GM23338 (cell line): ENCODE data around the gene CLUH. TPM values are rescaled to one million over a fixed set of nuclear protein-coding genes. Genes with fewer than 3 reads are reported as not detected.
A peak's percentile ranks its signal among the peaks of the same experiment; 100 is the strongest.
"Not testable (repeated sequence)": the region's sequence is repeated elsewhere in the genome, so short reads cannot be mapped to it uniquely, and the experiment has no call there.

ENCODE experiments used
- ATAC-seq: fragments of 200-7000 bp; cut with Tn5 transposase; 3 replicates; pipeline ENCODE4 v1.9.1; 2020
- DNase-seq: peaks from one replicate; pipeline ENCODE4 v3.0.0-alpha.2; 2015; ENCODE audit warnings: low spot score
- H2AFZ ChIP-seq: fragments of 200-600 bp; sonication (generic); 2 replicates; pipeline ENCODE4 v1.8.0; 2016; ENCODE audit warnings: antibody characterized with exemption, mild to moderate bottlenecking, moderate library complexity
- H3F3A ChIP-seq: fragments of 200-600 bp; sonication (generic); replicated peaks from 2 replicates; pipeline ENCODE4 v1.8.0; 2017; ENCODE audit warnings: antibody characterized with exemption, mixed run types, low read depth
- H3K27ac ChIP-seq: fragments of 200-600 bp; sonication (generic); 2 replicates; pipeline ENCODE4 v1.6.1; 2016; ENCODE audit warnings: low read depth
- H3K27me3 ChIP-seq: fragments of 200-600 bp; sonication (generic); 2 replicates; pipeline ENCODE4 v1.8.0; 2016; ENCODE audit warnings: mild to moderate bottlenecking, mixed run types, moderate library complexity; ENCODE audit not compliant: insufficient read depth
- H3K36me3 ChIP-seq: fragments of 200-600 bp; sonication (generic); 2 replicates; pipeline ENCODE4 v1.8.0; 2016; ENCODE audit warnings: mild to moderate bottlenecking; ENCODE audit not compliant: insufficient read depth
- H3K4me1 ChIP-seq: fragments of 200-600 bp; sonication (generic); 2 replicates; pipeline ENCODE4 v1.8.0; 2016; ENCODE audit warnings: mild to moderate bottlenecking, moderate library complexity; ENCODE audit not compliant: insufficient read depth
- H3K4me2 ChIP-seq: fragments of 200-600 bp; sonication (generic); 2 replicates; pipeline ENCODE4 v1.7.1; 2017; ENCODE audit warnings: mixed run types
- H3K4me3 ChIP-seq: fragments of 200-600 bp; sonication (generic); 2 replicates; pipeline ENCODE4 v1.6.1; 2016; ENCODE audit warnings: mixed run types
- H3K79me2 ChIP-seq: fragments of 200-600 bp; sonication (generic); replicated peaks from 2 replicates; pipeline ENCODE4 v1.8.0; 2017; ENCODE audit warnings: mild to moderate bottlenecking; ENCODE audit not compliant: insufficient read depth
- H3K9me2 ChIP-seq: fragments of 200-600 bp; sonication (generic); 2 replicates; pipeline ENCODE4 v1.8.0; 2017; ENCODE audit not compliant: insufficient read depth
- H4K20me1 ChIP-seq: fragments of 200-600 bp; sonication (generic); replicated peaks from 2 replicates; pipeline ENCODE4 v1.8.0; 2017; ENCODE audit warnings: mild to moderate bottlenecking; ENCODE audit not compliant: insufficient read depth
- H3K27ac Mint-ChIP-seq: 2 replicates; pipeline ENCODE4 v1.8.0; 2020; ENCODE audit warnings: inconsistent platforms, mild to moderate bottlenecking, moderate library complexity, mixed read lengths
- H3K27me3 Mint-ChIP-seq: 3 replicates; pipeline ENCODE4 v1.8.0; 2022; ENCODE audit warnings: low read depth, mild to moderate bottlenecking, moderate library complexity, mixed read lengths, inconsistent platforms; ENCODE audit not compliant: insufficient read depth, poor library complexity
- H3K36me3 Mint-ChIP-seq: 3 replicates; pipeline ENCODE4 v1.8.0; 2021; ENCODE audit warnings: low read depth, mild to moderate bottlenecking, inconsistent platforms, moderate library complexity, mixed read lengths
- H3K4me1 Mint-ChIP-seq: 3 replicates; pipeline ENCODE4 v1.8.0; 2020; ENCODE audit warnings: mild to moderate bottlenecking, inconsistent platforms, mixed read lengths
- H3K4me3 Mint-ChIP-seq: 3 replicates; pipeline ENCODE4 v1.8.0; 2021; ENCODE audit warnings: moderate library complexity, mild to moderate bottlenecking, inconsistent platforms, mixed read lengths
- H3K9me3 Mint-ChIP-seq: 3 replicates; pipeline ENCODE4 v1.8.0; 2020; ENCODE audit warnings: moderate library complexity, mild to moderate bottlenecking, inconsistent platforms, mixed read lengths
- JUNB ChIP-seq: IDR thresholded peaks from one replicate; pipeline ENCODE4 v1.6.1; 2016; ENCODE audit warnings: antibody characterized with exemption; ENCODE audit not compliant: unreplicated experiment
- NANOG ChIP-seq: IDR thresholded peaks from 2 replicates; pipeline ENCODE4 v1.6.1; 2016; ENCODE audit warnings: antibody characterized with exemption, borderline replicate concordance
- POLR2AphosphoS5 ChIP-seq: IDR thresholded peaks from 2 replicates; pipeline ENCODE4 v1.6.1; 2016; ENCODE audit warnings: antibody characterized with exemption, low read depth
- STAT1 ChIP-seq: IDR thresholded peaks from one replicate; pipeline ENCODE4 v1.6.1; 2016; ENCODE audit warnings: antibody characterized with exemption; ENCODE audit not compliant: unreplicated experiment
- ZNF114 ChIP-seq: fragments of 250-450 bp; sonication (Bioruptor Pico); IDR thresholded peaks from 2 replicates; pipeline ENCODE4 v1.5.0; 2020; ENCODE audit warnings: mild to moderate bottlenecking, moderate library complexity
- ZNF331 ChIP-seq: fragments of 250-450 bp; sonication (Bioruptor Pico); IDR thresholded peaks from 2 replicates; pipeline ENCODE4 v1.5.0; 2020; ENCODE audit warnings: low read depth, mild to moderate bottlenecking, moderate library complexity
- polyA plus RNA-seq: library from polyadenylated mRNA; unstranded; fragments of >200 nt; fragmentation: Nextera tagmentation; extraction: Ambion mirVana; gene quantifications from 2 replicates; pipeline ENCODE4 v1.2.1, GENCODE V29; 2016
- total RNA-seq: library from RNA; depleted of rRNA; stranded (reverse); fragments of >200 nt; shearing (Covaris generic); gene quantifications from 2 replicates; pipeline ENCODE4 v1.2.3, GENCODE V29; 2014
- TF ChIP-seq, protein P1 (sequence below), 2 experiments: fragments of 200-600 bp in 1 of 2; sonication (generic) in 1 of 2; conservative IDR thresholded peaks; 2 replicates each; pipeline versions ENCODE4 v1.5.1 to v1.6.1; 2016 to 2017; ENCODE audit warnings: antibody characterized with exemption in 2 of 2, low read depth in 2 of 2, mild to moderate bottlenecking in 2 of 2, moderate library complexity in 1 of 2

The CLUH gene
- total and polyA plus RNA-seq, 2 experiments from 2014 or later = 23.5 to 90.0 TPM

DNA sequence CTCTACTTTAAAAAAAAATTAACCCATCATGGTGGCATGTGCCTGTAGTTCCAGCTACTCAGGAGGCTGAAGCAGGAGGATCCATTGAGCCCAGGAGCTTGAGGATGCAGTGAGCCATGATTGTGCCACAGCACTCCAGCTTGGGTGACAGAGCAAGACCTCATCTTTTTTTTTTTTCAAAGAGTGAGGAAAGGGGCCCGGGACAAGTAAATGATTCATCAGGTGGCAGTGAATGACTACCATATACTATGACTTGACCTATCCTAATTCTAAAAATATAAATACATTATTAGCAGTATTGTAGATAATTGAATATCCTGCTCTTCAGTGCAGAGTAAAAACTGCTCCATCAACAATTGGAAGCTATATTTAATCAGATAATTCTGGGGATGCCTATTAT lies 55.3 kb downstream of the CLUH start:
- Mint-ChIP-seq H3K9me3 (no peaks in the 10 kb centered on the region), H3K4me3 (no peak overlapping the region), H3K36me3 (peaks cover 31% of the 10 kb centered on the region), H3K27ac (no peak overlapping the region), H3K27me3 (peaks cover 5% of the 10 kb centered on the region), H3K4me1 (no peaks in the 10 kb centered on the region)
- ATAC-seq (no peak), DNase-seq (no peak)
- no peaks in the 10 kb centered on the region for H3K4me1 ChIP-seq
- no peaks in the 10 kb centered on the region for H3K27me3 ChIP-seq
- H3K9me2 ChIP-seq = no peaks in the 10 kb centered on the region
- 0 out of 2 replicates have a peak overlapping the region, but pooled peaks have one; percentile 48 for H3K27ac ChIP-seq
- H3K4me3 ChIP-seq = no peak overlapping the region
- peaks cover 6% of the 10 kb centered on the region for H3K36me3 ChIP-seq
- no peak overlapping the region for H3K4me2 ChIP-seq
- peaks cover 40% of the 10 kb centered on the region for H4K20me1 ChIP-seq
- no peaks in the 10 kb centered on the region for H3F3A ChIP-seq
- no peak overlapping the region for H2AFZ ChIP-seq
- no peak for TF ChIP-seq ZNF331 (CRISPR knock-in tag)
- no peak for TF ChIP-seq STAT1
- TF ChIP-seq POLR2AphosphoS5 = no peak
- TF ChIP-seq, protein P1, sequence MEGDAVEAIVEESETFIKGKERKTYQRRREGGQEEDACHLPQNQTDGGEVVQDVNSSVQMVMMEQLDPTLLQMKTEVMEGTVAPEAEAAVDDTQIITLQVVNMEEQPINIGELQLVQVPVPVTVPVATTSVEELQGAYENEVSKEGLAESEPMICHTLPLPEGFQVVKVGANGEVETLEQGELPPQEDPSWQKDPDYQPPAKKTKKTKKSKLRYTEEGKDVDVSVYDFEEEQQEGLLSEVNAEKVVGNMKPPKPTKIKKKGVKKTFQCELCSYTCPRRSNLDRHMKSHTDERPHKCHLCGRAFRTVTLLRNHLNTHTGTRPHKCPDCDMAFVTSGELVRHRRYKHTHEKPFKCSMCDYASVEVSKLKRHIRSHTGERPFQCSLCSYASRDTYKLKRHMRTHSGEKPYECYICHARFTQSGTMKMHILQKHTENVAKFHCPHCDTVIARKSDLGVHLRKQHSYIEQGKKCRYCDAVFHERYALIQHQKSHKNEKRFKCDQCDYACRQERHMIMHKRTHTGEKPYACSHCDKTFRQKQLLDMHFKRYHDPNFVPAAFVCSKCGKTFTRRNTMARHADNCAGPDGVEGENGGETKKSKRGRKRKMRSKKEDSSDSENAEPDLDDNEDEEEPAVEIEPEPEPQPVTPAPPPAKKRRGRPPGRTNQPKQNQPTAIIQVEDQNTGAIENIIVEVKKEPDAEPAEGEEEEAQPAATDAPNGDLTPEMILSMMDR (conservative IDR thresholded peaks at IDR 0.05; ENCODE audit: low read depth in 2 of 2) = no peak
- H3K79me2 ChIP-seq = peaks cover 98% of the 10 kb centered on the region

DNA sequence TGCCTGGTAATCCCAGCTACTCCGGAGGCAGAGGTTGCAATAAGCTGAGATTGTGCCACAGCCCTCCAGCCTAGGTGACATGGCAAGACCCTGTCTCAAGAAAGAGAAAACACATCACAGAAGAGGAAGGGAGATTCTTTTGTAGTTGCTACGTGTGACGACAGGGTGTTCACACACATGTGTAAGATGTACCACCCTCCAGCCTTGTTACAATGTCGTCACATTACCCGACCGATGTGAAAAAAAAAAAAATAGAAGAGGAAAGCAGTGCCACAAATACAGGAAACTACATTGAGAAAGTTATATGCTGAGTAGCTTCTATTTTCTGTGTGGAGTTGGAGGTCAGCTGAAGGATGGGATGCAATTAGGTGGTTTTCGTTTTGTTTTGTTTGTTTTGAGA lies 56.0 kb downstream of the CLUH start:
- Histone ChIP-seq H3K27ac (peak overlapping the region; percentile 66; the same call in 1 of the 2 replicates), H3K4me2 (no peak overlapping the region), H4K20me1 (peaks cover 40% of the 10 kb centered on the region), H3K79me2 (peaks cover 98% of the 10 kb centered on the region), H3K4me3 (no peak overlapping the region), H3F3A (no peaks in the 10 kb centered on the region), H3K4me1 (no peaks in the 10 kb centered on the region), H3K27me3 (no peaks in the 10 kb centered on the region), H3K9me2 (no peaks in the 10 kb centered on the region), H3K36me3 (peaks cover 6% of the 10 kb centered on the region), H2AFZ (no peak overlapping the region)
- DNase-seq (no peak), ATAC-seq (no peak)
- TF ChIP-seq POLR2AphosphoS5 = no peak
- TF ChIP-seq NANOG = no peak
- TF ChIP-seq JUNB = no peak
- no peak for TF ChIP-seq ZNF114
- TF ChIP-seq STAT1 = no peak
- Mint-ChIP-seq H3K27me3 (peaks cover 5% of the 10 kb centered on the region), H3K4me1 (no peaks in the 10 kb centered on the region), H3K36me3 (peaks cover 32% of the 10 kb centered on the region), H3K4me3 (no peak overlapping the region), H3K9me3 (peaks cover 2% of the 10 kb centered on the region; the same call in 1 of the 3 replicates), H3K27ac (peak overlapping the region; percentile 22; the same call in 1 of the 2 replicates)

DNA sequence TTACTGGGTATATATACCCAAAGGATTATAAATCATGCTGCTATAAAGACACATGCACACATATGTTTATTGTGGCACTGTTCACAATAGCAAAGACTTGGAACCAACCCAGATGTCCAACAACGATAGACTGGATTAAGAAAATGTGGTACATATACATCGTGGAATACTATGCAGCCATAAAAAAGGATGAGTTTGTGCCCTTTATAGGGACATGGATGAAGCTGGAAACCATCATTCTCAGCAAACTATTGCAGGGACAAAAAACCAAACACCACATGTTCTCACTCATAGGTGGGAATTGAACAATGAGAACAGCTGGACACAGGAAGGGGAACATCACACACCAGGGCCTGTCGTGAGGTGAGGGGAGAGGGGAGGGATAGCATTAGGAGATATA lies 58.7 kb downstream of the CLUH start:
- not testable (repeated sequence) for DNase-seq, H3K27me3 ChIP-seq, H3K9me3 Mint-ChIP-seq, H3K4me1 ChIP-seq, H3K4me3 Mint-ChIP-seq, H3K4me3 ChIP-seq, H3K27ac Mint-ChIP-seq, H3K27me3 Mint-ChIP-seq, H3K27ac ChIP-seq, ATAC-seq, H3K4me1 Mint-ChIP-seq, H3F3A ChIP-seq, H3K9me2 ChIP-seq, H3K36me3 ChIP-seq, H2AFZ ChIP-seq, H3K4me2 ChIP-seq
- Histone ChIP-seq H4K20me1 (peaks cover 34% of the 10 kb centered on the region), H3K79me2 (peaks cover 93% of the 10 kb centered on the region)
- H3K36me3 Mint-ChIP-seq = peaks cover 37% of the 10 kb centered on the region
